Left ventricle myocardium superior (tissue), 1 donor: ENCODE results near the gene ADARB1. TPM values are rescaled to one million over a fixed set of nuclear protein-coding genes. Genes with fewer than 3 reads are reported as not detected.
"Not testable (repeated sequence)": the region's sequence is repeated elsewhere in the genome, so short reads cannot be mapped to it uniquely, and the experiment has no call there.

Source experiments
- ATAC-seq: fragments of 200-7000 bp; cut with Tn5 transposase; one replicate; pipeline ENCODE4 v1.9.1; 2020; ENCODE audit warnings: mild to moderate bottlenecking, moderate library complexity
- DNase-seq: peaks from one replicate; pipeline ENCODE4 v3.0.0-alpha.2; 2020
- intact Hi-C: fragments of 100-400 bp; cut with micrococcal nuclease; formaldehyde crosslinking; loops from one replicate; pipeline ENCODE4 v1.11.0; 2022
- total RNA-seq: library from RNA; stranded (reverse); fragmentation: NEBNext Ultra II Directional; extraction: Animal tissue kit (Norgen Biotek cat#: 25700); gene quantifications from one replicate; pipeline ENCODE4 v1.2.1, GENCODE V29; 2021
- donor health status: DM: no; HTN: yes; CAD: no; lungs with severe emphysema.

ADARB1 gene
- total RNA-seq, 1 donor from 2014 or later = 13.6 TPM

DNA sequence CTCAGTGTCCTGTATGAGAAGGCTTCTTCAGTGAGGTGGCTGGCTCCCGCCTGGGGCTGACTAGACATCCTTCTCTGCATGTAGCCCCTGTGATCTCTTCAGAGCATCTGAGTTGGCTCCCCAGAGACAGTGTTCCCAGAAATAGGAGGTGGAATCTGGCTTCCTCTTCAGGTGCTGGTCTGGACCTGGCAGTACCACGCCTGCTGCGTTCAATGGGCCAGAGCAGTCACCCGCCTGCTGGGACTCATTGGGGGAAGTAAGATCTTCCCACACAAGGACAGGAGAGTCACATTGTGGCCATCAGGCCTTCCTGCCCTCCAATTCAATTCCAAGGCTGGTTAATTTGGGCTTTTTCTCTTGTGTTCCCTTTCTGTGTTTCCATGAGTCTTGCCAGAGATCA lies 51.0 kb downstream of the ADARB1 start:
- ATAC-seq (no peak), DNase-seq (no peak)
- intact Hi-C loops = no loop called here

DNA sequence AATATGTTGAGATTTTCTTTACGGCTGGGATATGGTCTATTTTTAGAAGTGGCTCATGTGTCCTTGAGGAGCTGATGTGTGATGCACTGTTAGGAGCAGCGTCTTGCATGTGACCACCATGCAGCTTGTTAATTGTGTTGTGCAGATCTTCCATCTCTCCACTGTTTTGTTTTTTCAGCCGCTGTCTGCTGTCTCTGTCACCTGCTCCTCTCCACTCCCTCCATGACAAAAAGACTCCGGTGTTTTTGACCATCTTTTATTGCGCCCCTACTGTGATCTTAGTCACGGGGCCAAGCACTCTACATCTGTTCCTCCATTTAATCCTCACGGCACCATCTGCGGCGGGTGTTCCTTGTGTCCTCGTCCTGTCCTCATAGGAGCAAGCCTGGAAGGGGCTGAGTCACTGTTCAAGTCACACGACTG lies 51.8 kb downstream of the ADARB1 start:
- intact Hi-C loops = no loop called here
- DNase-seq (no peak), ATAC-seq (no peak)

DNA sequence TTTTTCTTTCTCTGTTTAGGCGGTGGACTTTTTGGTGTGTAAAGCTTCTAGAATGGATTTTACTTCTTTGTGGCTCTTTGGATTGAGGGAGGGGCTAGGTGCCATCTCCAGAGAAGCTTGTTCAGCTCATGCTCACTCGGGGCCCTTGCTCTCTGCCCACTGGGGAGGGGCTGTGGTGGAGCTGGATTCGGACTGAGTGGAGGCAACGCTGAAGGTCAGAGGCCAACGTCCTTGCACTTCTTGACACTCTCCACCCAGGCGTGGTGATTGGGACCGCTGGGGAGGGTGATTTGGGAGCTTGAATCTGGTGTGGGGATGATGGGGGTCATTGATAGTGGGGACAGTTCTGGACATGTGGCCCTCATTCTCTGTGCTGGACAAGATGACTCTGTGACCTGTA lies 52.6 kb downstream of the ADARB1 start:
- no peak for DNase-seq

DNA sequence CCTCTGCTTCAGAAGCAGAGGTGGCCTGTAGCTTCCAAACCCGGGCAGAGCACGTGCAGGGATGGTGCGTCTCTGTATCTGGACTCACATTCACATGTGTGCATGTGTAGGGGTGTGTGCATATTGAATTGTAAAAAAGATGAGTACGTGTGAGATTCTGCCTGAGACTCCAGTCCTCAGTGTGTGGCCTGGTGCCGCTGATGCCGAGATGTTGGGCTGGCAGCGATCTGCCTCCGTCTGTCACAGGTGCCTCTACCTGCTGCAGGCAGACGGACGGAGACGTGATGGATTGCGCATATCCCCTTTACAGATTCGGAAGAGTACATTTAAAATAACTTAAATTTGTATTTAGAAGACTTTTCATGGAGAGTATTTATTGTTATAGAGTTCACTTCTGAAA lies 53.6 kb downstream of the ADARB1 start:
- intact Hi-C loops = no loop called here
- DNase-seq = no peak
- ATAC-seq = no peak

More for the DNA sequence above, 52.6 kb downstream of the ADARB1 start:
- ATAC-seq = no peak
- intact Hi-C loops = no loop called here

DNA sequence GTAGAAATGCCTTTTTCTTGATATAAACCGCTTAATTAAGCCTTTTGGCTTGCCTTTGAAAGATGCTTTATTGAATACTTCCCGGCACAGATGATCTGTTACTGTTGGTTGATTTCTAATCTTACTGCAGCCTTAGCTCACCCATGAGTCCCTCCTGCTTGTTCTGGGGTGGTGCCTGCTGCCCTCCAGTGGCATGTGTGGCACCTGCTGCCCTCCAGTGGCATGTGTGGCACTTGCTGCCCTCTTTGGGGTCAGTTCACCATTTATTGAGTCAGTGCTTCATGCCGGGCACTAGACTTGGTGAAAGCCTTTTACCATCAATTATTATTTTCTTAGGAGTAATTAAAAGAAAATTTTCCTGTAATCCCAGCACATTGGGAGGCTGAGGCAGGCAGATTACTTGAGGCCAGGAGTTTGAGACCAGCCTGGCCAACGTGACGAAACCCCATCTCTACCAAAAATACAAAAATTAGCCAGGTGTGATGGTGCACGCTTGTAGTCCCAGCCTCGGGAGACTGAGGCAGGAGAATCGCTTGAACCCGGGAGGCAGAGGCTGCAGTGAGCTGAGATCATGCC lies 54.3 kb downstream of the ADARB1 start:
- peak; percentile 84 for DNase-seq
- intact Hi-C loops = no loop called here
- ATAC-seq = peak; percentile 83

DNA sequence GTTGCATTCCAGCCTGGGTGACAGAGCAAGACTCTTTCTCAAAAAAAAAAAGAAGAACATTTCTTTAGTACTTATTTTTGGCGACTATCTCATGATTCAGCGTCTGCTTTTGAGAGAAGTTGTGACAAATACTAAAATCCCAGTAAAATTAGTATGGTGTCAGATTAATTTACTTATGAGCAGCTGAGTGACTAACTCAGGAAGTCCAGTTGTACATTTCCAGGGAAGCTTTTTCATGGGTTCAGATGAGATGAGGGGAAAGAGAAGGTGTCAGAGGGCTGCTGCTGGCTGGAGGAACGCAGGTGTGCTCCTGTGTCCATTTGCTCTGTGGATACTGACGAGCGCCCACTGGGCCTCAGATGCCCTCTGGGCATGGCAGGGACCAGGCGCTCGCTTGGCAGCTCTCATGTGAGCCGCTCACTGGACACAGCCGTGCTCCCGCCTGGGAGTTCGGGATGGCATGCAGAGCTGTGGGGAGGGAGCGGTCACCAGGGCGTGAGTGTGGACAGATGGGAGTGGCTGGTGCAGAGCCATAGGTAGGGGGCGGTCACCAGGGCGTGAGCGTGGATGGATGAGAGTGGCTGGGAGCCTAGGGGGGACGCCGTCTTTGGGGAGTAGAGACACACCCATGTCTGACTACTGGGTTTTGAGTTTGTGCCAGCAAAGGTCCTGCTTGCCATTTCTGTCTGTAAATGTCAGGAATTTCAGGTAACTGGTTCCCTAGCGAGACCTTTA lies 55.0 kb downstream of the ADARB1 start:
- DNase-seq = peak; percentile 77
- intact Hi-C loops = no loop called here
- ATAC-seq = peak; percentile 81

DNA sequence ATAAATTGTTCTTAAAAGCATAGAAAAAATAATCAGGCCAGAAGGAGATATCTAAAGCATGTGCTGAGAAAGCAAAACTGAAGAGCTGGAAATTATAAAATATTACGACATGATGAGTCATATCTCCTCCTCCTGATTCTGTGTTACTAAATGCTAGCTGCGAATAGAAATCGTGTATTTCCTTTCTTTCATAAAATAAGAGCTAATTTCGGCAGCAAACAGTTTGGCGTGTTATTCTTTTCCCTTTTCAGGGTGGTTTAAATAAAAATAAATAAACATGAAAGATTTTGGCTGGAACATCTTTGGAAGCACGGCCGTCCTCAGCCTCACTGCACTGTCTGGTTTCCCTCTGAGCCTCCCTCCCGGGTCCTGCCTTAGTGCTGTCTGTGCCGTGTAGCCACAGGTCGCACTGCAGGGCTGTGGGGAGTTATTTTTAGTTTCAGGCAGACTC lies 56.0 kb downstream of the ADARB1 start:
- intact Hi-C loops = loop anchor here (10.0 kb wide), 1 partner anchor 56 kb away; the partner anchor contains the start of gene ADARB1
- peak; percentile 68 for ATAC-seq

DNA sequence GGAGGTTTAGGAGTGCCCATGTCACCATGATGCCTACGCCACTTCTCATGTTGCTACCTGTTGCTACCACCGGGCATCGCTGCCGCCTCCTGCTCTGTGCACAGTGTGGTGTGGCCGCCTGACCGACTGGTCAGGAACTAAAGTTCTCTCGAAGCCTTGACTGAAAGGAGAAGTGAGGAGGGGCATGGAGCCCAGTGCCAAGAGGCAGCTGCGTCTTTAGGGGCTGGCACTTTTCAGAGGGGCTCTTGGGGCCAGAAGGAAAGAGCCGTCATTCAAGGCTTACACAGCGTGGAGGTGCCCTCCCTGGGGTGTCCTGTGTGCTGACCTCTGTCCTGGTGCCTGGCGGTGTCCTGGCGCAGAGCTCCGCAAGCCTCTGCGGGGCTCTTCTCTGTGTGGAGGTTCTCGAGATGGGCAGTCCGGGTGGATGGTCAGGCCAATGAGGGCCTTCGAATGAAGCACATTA lies 57.2 kb downstream of the ADARB1 start:
- no peak for ATAC-seq
- DNase-seq = no peak
- intact Hi-C loops = loop anchor here (10.0 kb wide), 1 partner anchor 57 kb away; the partner anchor contains the start of gene ADARB1

More for the DNA sequence above, 56.0 kb downstream of the ADARB1 start:
- DNase-seq = no peak

DNA sequence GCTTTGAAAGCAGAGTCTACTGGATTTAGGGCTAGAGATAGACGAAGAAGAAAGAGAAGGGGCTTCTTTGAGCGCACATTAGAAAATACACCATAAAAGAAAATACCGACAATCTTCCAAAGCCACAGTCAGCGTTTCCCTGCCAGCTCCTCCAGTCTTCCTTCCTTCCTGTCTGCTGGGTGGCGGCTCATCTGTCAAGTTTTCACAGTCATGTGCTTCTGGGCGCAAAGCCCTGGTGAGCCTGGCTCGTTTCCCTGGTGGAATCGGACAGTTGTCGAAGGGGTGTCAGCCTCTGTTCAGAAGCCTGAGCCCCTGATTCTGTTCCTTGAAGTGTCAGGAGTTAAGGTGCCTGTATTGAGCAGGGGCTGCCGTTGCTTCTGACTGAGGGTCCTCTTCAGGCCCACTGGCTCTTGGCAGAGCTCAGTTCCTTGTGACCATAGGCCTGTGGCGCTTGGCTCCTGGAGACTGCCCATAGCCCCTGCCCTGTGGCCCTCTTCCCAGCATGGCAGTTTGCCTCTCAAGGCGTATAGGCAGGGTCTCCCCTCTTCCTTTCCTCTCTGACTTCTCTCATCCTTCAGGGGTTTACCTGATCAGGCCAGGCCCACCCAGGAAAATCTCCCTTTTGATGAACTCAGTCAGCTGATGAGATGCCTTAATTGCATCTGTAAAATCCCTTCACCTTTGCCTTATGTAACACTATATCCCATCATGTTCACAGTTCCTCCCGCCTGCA lies 58.6 kb downstream of the ADARB1 start:
- intact Hi-C loops = loop anchor here (10.0 kb wide), 1 partner anchor 58 kb away; the partner anchor contains the start of gene ADARB1

DNA sequence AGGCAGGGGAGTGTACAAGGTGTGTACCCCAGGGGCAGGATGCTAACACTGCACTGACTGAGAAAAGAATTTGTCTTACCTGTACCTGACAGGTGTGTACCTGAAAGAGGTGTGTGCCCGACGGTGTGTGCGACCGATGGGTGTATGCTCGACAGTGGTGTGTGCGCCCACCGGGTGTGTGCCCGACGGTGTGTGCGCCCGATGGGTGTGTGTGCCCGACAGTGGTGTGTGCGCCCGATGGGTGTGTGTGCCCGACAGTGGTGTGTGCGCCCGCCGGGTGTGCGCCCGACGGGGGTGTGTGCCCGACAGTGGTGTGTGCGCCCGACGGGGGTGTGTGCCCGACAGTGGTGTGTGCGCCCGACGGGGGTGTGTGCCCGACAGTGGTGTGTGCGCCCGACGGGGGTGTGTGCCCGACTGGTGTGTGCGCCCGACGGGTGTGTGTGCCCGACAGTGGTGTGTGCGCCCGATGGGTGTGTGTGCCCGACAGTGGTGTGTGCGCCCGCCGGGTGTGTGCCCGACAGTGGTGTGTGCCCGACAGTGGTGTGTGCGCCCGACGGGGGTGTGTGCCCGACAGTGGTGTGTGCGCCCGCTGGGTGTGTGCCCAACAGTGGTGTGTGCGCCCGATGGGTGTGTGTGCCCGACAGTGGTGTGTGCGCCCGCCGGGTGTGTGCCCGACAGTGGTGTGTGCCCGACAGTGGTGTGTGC lies 59.3 kb downstream of the ADARB1 start:
- ATAC-seq, DNase-seq: not testable (repeated sequence)
- intact Hi-C loops = loop anchor here (10.0 kb wide), 1 partner anchor 59 kb away; the partner anchor contains the start of gene ADARB1

More for the DNA sequence above, 58.6 kb downstream of the ADARB1 start:
- DNase-seq (no peak), ATAC-seq (no peak)

DNA sequence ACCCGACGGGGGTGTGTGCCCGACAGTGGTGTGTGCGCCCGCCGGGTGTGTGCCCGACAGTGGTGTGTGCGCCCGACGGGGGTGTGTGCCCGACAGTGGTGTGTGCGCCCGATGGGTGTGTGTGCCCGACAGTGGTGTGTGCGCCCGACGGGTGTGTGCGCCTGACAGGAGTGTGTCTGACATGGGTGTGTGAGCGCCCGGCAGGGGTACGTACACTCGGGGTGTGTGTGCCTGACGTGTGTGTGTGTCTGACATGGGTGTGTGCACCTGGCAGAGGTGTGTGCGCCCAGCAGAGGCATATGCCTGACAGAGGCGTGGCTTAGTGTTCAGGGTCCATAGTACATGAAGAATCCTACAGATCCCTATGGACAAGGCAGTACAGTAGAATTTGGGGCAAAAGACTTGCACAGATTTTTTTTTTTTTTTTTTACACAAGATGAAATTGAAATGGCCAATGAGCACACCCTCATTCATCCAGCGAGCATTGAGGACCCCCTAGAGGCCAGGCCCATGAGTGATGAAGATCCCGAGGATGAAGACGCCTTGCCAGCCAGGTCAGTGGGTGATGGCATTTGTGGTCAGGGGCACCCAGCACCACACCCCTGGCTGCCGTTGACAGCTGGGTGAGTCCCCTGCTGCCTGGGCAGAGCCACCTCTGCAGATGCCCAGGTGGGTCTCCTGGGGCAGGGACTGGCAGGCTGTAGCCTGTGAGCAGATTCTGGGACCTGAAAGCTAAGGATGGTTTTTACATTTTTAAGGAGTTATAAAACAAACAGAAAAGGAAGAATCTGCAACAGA lies 60.1 kb downstream of the ADARB1 start:
- DNase-seq (no peak), ATAC-seq (no peak)
- intact Hi-C loops = loop anchor here (5.0 to 10.0 kb wide), 2 partner anchors 60 to 182 kb away; partner anchors contain the start of gene ADARB1

DNA sequence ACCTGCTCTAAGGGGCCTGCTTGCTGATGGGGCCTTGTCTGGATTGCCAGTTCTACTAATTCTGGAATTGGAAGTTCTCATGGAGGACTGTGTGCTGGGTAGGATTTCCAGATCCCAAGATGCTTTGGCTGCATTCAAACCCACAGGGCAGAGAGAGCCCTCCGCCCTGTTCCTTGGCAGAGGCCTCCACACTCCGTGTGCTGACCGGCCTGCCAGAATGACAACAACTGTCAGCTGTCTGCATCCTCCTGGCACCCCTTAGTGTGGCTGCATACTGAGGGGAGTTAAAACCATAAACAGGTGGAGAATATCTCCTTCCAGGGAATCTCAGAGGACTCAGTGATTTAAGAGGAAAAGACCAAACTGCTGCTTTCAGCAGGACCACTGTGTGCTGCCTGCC lies 60.7 kb downstream of the ADARB1 start:
- no peak for DNase-seq
- intact Hi-C loops = loop anchor here (5.0 to 10.0 kb wide), 2 partner anchors 60 to 183 kb away; partner anchors contain the start of gene ADARB1
- peak; percentile 29 for ATAC-seq

DNA sequence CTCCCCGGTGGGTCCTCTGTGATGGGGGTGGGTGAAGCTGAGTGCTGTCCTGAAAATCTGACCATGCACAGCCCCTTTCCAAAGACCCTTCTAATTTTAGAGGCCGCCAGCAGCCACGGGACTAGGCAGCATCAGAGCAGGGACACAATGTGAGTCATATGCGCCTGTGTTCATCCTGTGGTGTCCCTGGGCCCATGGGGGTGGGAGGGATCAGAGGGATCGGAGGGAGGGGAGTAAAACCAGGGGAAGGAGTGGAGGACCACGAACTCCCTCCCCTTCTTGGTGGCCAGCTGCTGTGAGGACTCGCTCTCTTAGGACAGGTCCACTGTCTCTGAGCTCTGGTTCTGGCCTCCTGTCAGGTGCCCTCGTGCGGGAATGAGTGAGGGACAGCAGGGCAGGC lies 61.5 kb downstream of the ADARB1 start:
- intact Hi-C loops = loop anchor here (5.0 to 10.0 kb wide), 2 partner anchors 61 to 184 kb away; partner anchors contain the start of gene ADARB1
- no peak for DNase-seq
- no peak for ATAC-seq

DNA sequence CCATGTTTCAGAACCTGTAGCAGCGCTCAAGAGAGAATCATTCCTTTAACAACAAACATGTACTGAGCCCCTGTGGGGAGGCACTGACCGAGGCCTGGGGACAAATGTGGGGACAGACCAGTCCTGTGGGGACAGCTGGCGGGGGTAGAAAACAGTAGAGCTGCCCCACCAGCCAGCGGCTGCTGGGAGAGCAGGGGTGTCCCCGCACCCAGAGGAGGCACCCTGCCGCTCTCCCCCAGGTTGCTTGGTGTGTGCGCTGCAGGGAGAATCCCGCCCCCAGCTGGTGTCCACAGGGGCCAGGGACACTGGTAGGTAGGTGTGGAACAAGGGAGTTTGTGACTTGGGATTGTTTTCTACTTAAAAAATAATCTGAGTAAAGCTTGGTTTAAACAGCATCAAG lies 62.1 kb downstream of the ADARB1 start:
- ATAC-seq (no peak), DNase-seq (no peak)
- intact Hi-C loops = loop anchor here (5.0 to 10.0 kb wide), 2 partner anchors 62 to 184 kb away; partner anchors contain the start of gene ADARB1

DNA sequence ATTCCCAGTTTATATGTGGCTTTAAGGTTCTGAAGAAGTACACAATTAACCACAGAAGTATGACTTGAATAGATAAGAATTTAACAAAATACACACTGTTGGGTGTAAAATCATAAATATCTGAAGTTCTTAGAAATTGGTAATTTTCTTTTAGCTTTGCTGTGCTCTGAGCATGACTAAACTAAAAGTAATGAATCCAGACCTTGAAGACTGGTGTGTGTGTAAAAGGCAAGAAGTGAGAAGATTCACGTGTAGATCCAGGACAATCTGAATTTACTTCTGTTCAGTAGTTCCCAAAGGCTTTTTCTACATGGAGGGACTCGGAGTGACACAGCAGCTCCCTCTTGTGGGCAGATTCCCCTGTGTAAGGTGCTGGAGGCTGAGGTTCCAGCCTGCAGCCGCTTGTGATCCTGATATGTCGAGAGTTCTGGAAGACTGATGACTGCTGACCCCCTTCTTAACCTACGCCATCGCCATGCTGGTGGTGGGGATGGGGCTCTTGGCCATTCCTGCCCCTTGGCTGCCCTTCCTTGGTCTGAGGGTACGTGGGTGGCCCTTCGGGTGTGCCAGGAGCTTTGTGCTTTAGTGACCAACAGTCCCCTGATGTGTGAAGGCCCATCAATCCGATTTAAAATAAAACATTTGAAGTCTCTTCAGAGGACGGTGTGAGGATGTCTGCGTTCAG lies 62.7 kb downstream of the ADARB1 start:
- DNase-seq (peak; percentile 90), ATAC-seq (peak; percentile 72)
- intact Hi-C loops = loop anchor here (5.0 to 10.0 kb wide), 2 partner anchors 62 to 185 kb away; partner anchors contain the start of gene ADARB1

DNA sequence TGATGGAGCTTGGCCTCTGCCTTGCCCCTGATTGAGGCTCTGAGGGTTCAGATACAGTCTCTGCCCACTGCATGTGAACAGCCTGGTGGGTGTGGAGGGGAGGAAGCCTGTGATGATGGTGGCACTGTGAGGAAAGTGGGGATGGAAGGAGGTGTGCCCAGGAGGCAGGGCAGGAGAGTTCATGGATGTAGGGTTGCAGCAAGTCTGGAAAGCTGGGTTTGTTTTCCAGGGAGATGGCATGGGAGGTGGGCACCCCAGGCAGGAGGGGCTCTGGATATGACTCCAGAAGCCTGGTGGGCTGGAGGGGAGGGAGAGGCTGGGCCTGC lies 63.2 kb downstream of the ADARB1 start:
- DNase-seq (peak; percentile 12), ATAC-seq (no peak)
- intact Hi-C loops = loop anchor here (5.0 to 10.0 kb wide), 2 partner anchors 63 to 185 kb away; partner anchors contain the start of gene ADARB1
